GM12873 (cell line): ENCODE data around the gene FYN.

Source experiments
- TF ChIP-seq, protein P1 (sequence below): IDR thresholded peaks from 2 replicates; pipeline ENCODE4 v1.5.1; 2012; ENCODE audit warnings: low read depth, mild to moderate bottlenecking, moderate library complexity, low read length, control low read depth; ENCODE audit not compliant: insufficient read depth; ENCODE audit errors: missing control alignments

The FYN gene

DNA sequence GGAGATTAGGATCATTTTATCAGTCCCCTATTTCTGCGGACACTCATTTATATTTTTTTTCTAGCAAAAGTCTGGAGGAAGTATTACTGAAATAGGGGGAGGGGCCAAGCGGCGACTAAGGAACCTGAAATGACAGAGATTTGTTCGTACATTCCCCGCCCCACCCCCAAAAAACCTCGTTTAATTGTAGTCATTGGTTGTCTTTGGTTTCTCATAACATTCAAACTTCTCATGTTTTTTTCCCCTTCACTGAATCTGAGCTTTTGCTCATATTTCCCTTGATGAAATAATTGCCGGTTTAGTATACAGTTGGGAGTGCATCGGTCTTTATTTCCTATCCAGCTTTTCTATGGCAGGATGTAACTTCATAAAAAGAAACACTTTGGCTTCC lies 768 bp upstream of the FYN start:
- TF ChIP-seq, protein P1, sequence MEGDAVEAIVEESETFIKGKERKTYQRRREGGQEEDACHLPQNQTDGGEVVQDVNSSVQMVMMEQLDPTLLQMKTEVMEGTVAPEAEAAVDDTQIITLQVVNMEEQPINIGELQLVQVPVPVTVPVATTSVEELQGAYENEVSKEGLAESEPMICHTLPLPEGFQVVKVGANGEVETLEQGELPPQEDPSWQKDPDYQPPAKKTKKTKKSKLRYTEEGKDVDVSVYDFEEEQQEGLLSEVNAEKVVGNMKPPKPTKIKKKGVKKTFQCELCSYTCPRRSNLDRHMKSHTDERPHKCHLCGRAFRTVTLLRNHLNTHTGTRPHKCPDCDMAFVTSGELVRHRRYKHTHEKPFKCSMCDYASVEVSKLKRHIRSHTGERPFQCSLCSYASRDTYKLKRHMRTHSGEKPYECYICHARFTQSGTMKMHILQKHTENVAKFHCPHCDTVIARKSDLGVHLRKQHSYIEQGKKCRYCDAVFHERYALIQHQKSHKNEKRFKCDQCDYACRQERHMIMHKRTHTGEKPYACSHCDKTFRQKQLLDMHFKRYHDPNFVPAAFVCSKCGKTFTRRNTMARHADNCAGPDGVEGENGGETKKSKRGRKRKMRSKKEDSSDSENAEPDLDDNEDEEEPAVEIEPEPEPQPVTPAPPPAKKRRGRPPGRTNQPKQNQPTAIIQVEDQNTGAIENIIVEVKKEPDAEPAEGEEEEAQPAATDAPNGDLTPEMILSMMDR, result no peak

DNA sequence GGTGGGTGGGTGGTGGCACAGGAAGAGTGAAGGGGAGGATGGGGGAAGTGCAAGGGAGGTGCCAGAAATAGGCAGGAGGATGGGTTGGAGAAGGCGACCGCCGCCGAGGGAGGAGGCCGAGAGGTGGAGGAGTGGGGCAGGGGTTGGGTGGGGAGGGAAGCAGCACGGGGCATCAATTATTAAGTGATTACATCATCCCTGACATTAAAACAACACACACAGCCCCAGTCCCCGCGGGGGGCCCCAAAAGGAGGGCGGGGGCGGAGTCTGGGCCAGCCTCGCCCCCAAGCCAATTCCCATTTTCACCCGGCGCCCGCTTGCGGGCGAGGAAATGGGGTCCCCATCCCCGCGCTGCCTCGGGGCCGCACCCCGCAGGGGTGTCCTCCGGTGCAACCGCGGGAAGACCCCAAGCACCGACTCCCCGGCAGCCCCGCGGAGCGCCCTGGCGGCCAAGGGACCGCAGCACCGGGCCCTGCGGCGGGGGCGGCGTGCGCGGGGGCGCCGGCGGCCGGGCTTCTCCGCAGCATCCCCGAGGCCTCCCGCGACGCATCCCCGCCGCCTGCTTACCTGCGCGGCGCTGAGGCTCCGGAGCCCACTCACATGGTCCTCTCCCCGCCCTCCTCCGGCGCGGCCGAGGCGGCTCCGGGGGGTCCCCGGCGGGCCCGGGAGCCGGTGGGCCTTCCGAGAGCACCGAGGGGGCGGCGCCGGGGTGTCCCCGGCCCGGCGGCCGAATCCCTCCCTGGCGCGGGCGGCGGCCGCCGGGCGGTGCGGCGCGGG lies 663 bp downstream of the FYN start:
- TF ChIP-seq, protein P1, result no peak

DNA sequence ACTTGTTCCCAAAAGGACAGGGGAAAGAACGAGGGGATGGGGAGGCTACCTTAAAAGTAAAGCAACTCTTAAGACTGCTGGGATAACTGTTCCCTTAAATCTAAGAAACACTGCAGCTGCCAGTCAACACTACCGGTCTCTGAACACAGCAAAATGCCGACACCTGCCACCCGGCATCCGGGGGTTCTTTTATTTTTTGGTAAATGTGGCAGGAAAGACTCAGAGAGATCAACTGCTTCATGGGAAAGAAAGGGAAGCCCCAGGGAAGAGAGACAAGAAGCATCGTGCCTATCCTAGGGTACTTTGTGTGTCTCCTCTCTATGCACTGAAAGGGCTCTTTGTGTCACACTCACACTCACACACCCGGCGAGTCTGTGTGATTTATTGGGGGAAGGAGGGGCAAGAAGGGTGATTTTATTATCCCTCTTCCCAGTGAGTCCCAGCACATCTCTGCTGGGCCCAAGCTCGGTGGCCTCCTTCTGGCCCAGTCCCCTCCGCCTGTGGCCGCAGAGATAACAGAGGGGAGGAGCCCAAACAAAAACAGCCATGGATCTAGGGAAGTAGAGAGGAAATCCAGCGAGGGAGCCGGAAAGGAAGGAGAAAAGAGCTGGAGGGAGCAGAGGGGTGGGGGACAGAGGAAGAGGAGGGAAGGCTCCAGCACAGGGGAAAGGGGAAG lies 1.4 kb downstream of the FYN start:
- TF ChIP-seq, protein P1, result no peak

DNA sequence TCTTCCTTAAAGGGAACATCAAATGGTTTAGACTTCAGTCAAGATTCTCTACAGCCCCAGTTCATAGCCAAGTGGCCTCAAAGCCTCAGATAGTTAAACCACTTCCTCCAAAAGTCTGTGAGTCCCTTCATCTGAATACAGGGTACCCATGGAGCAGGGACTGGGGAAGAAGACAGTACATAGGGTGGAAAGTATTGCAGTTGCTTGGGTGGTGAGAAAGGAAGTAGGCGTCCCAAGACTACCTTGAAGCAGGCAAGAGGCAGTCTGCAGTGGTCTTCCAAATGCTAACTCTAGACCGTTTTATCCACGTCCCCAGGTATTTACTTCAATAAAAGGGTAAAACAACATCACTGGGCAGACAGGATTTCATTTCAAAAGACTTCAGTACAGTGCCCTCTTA lies 2.0 kb downstream of the FYN start:
- TF ChIP-seq, protein P1, result no peak

DNA sequence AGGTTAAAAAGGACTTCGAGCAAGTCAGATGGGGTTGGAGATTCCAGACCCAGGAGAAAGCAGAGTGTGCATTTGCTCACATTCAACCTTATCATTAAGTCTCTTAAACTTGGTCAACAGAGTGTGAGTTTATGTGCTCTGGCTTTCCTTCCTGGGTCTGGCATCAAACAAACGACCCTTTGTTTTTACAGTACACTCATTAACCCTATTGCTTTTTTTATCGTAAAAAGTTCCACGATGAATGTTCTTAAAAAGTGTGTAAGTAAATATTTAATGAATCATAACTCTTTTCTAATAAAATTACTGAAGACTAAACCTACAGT lies 2.5 kb downstream of the FYN start:
- TF ChIP-seq, protein P1, result no peak

DNA sequence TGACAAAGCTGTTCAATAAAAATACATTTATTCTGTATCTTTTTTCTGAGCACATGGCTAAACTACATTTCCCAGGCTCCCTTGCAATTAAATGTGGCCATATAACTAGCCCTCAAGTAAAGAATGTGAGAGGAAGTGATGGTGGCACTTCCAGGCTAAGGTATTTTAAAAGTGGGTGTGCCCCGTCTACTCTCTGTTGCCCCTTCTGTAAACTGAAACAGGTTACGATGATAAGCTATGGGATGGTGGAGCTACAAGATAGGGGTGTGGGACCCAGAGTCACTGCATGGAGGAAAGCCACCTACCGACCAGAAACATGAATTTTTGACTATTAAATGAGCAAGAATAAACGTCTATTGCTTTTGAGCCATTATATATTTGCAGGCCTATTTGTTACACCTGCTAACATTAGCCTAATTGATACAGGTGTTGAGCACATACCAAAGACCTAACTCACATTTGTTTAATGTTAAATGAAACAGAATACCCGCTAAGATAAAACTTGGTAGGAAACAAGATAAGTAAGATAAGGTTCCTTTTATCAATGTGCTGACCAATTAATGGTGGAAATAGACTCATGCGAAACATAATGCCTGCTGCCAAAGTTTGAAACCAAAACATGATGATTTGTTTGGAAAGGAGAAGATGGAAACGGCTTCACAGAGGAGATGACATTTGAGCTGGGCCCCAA lies 3.1 kb downstream of the FYN start:
- TF ChIP-seq, protein P1, result no peak

DNA sequence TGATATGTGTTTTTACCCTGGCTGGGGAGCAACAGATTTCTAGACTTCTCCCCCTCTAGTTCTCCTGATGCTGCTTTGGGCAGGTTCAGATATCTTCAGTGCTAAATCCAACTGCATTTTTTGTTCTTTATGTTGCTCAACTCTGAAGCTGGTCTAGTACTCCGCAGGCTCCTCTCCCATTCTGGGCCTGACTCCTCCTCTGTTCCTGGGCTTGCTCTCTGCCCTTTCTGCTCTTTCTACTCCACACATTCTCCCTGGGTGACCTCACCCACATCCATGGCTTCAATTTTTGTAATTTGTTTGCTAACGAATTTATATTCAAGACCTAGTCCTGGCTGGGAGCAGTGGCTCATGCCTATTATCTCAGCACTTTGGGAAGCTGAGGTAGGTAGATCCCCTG lies 6.4 kb downstream of the FYN start:
- TF ChIP-seq, protein P1, result no peak
